Fibroblast of gingiva (primary cell): ENCODE results near the gene GABRB1.

Source experiments
- DNase-seq: peaks from one replicate; pipeline ENCODE4 v3.0.0-alpha.2; 2011; ENCODE audit warnings: low read depth

The GABRB1 gene

DNA sequence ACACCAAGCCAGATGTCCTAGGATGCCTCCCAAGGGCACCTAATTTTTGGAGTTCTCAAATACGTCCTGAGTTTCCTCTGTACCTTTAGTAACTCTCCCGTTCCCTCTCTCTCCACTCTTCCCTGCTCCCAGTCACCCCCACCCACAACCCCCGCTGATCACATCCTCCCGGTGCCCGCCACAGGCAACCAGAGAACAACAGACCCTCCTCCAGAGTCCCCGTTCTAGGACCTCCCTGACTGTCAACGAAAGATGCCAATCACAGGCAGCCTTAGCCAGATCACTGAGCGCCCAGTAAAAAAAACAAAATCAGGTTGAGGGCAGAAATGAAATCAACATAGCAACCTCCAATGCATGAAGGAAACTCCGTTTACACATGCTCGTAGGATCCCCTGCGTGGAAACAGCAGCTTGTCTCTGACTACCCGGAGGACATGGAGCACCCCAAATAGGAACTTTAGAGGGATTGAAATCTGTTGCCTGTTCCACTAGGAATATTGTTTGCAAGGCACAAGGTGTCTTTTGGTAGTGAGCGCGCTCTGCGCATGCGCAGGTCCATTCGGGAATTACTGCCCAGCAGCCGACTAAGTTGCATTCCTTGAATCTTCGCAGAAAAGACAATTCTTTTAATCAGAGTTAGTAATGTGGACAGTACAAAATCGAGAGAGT, at the start of gene GABRB1:
Gene GABRB1 (plus strand): TSS at position 557 of the 668 bp plus-strand sequence.
- peak; percentile 7 for DNase-seq

DNA sequence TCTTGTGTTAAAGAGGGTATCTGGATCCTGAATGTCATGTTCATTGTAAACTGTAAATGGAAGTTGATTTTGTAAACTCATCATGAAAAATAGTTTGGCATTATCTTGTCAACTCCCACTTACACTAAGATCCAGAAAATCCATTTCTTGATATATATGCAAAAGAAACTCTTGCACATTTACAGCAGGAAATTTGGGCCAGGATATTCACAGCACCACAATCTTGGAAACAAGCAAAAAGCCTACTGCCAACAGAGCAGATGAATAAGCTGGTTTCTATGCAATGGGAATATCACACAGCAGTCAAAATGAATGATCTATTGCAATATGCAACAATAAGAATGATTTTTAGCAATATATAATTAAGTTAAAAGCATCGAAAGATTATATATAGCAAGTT, 46.6 kb upstream of the GABRB1 start:
- DNase-seq: no peak

DNA sequence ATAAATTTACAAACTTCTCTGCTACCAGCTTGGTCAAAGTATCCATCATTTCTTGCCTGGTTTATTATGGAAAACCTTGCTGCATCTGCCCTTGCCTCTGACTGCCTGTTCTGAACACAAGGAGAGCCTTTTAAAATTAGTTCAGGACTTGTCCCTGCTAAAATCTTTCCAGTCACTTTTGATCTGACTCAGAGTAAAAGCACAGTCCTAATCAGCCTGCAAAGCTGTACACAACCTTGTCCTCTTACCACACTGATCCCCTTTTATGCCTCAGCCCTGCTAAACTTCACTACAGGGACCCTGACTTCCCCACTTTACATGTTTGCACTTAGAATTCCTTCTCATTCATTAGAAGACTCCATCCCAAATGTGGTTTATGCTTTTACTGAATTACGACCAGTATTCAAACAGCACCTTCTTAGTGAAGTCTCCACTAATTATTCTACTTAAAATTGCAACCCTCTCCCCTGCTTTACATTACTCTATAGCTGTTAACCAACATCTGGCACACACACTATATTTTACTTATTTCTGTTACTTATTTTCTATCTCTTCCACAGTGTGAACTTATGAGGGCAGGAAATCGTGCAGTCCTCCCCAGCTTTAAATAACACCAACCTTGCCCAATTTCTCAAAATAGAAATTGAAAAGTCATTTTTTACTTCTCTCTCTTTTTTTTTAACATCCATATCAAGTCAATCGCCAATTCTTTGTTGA, 44.3 kb upstream of the GABRB1 start:
- no peak for DNase-seq

DNA sequence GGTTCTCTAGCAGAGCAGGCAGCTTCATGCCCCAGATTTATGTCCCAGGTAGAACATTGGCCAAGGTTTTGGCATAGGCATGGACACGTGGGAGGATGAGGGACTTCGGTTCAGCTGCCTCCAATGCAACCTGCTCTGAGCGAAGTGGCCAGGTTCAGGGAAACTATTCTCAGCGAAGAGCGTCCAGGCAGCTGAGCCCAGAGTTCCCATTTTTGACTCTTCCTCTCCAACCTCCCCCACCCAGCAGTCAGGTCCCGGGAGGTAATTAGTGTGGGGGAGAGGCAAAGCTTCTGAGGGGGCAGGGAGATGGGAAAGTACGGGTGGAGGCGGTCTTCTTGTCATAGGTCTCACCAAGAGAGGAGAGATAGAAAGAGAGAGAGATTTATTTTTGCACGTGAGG, 39.0 kb upstream of the GABRB1 start:
- no peak for DNase-seq

DNA sequence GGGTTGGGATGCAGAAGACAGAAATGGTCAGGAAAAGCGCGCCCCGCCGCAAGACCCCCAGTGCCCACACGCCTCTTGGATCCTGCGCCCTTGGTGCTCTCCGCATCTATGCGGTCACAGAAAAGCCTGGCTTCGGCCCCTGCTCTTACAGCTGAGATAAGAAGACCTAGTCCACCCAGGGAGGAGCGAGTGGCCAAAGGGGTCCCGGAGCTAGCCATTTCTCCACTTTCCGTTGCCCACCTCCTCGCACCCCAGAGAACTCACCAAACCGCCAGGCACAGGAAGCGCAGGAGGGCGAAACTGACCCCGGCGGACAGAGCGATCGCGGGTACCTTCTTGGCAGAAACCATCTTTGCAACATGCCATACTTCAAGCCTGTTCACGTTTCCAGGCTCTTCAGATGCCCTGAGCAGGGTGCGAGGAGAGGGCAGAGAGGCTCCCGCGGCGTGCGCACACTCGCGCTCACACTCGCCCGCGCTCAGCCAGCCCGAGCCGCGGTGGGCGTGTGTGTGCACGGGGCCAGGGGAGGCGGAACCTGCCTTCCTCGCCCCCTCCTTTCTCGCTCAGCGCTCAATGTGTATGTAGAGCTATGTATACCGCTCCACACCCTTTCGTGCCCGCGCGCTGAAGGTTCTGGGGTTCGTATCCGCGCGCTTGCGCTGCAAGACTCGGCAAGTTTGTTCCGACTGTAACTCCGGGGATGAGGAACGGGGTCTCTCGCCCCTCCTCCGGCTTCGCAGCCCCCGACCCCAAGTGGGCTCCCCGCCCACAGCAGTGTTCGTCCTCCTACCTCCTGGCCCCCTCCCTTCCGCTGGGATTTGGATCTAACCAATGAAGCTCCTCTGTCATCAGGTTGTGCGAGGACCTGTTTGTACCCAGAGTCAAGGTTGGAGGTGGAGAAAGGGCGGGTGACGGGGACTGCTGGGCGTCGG, 38.0 kb upstream of the GABRB1 start, which contains the start of gene GABRA4:
Gene GABRA4 (minus strand): TSS at position 507 of the 932 bp plus-strand sequence. CDS start 157 bp downstream, at position 350.
- DNase-seq: no peak

DNA sequence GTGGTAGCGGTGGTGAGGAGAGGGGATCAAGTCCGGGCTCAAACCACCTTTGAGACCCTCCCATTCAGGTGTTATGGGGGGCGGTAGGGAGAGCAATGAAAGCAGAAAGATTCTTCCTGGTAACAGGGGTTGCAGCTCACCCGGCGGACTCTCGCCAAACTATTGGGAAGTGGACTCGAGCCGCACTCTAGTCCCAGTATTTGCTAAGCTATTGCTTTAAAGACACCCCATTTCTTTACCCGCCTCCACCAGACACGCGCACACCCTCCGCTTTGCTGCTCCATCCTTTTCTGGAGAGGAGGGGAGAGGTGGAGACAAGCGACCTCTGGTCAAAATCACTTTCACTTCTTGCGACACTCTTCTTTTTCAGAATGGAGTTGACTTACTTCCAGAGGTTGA, 37.4 kb upstream of the GABRB1 start:
- DNase-seq: no peak

DNA sequence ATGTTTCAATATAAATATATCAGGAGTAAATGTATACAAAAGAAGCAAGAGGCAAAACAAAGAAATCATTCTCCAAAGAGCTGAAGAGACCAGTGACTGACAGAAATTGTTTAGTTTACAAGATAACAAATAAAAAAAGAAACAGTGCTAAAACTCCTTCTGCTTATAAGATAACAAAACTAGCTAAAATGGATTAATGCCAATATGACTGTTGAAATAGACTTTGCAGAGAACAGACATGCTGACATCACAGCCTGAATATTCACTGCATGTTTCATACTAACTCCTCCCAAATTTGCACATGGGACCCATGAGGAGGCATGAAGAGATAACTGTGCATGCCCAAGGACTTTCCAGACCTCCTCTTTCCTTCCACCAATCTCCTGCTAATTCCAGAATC, 31.8 kb upstream of the GABRB1 start:
- no peak for DNase-seq

DNA sequence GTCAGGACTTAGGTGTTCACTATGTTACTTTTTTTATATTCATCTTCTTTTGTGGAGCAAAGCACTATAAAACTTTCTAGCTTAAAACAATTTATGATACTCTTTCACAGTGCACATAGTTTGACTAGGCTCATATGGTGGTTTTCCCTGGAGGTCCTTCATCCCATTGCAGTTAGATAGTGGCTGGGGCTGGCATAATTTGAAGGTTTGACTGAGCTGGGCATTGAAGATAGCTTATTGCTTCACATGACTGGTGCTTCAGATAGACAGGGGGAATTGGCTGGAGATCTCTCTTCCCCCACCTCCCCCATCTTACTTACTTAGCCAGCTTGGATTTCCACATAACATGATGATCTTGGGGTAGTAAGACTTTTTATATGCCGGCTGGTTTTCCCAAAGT, 31.0 kb upstream of the GABRB1 start:
- no peak for DNase-seq

DNA sequence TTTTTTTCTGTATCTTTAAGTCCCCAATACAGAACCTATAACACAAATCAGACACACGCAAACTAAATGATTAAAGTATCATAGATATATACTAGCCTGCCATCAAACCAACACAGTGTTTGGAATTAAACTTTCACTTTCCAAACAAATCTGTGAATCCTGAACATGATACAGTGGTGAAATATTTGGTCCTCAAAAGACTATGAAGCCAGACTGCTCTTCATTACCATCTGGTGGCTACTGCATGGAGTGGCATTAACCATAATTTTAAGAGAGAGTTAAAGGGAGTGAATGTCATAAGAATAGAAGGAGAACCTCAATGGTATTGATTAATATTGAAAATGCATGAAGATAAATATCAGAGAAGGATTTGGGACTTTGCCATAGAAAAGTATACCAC, 28.8 kb upstream of the GABRB1 start:
- peak; percentile 4 for DNase-seq

DNA sequence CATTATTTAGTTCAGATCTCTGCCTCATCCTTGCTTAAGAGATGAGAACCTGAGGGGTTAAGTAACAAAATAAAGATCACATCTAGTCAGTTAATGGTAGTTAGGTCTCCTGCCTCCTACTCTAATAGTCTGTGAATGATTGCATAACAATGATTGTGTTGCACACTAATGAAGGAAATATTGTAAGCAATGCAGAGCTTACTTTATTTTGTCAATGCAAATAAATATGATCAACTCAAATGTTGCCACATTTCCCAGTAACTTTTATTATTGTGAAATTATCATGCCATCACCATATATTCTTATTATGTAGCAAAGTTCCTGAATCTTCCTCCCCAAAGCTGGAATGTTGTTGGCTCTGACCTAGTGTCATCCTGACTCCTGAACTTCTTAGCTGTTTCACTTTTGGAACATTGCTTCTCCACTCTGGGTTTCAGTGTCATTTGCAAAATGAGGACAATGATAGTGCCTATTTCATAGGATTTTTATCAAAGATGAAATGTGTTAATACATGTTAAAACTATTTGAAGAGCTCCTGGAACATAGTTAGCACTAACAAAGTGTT, 20.9 kb upstream of the GABRB1 start:
- no peak for DNase-seq

DNA sequence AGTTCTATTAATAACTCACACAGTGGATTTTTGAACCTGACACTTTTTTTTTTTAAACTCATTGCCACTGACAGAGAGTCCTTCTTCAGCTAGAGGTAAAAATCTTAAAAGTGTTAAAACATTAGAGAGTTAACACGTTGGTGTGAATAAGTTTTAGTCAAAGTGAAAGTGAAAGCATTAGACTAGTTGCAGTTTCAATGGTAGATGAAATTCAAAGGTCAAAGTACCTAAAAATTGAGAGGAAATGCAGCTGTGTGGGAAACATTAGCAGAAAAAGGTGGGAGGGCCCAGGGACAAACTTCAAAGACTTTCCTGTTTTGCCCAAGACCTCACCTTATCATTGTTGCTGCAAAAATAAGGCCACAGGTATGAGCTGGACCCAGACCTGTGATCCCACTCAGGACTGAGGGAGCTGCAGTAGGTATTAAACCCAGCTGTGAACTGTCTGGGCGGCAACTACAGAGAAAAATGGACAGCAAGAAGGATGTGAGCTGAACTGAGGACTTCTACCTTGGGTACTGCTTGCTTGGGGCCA, 20.4 kb upstream of the GABRB1 start:
- DNase-seq: no peak

DNA sequence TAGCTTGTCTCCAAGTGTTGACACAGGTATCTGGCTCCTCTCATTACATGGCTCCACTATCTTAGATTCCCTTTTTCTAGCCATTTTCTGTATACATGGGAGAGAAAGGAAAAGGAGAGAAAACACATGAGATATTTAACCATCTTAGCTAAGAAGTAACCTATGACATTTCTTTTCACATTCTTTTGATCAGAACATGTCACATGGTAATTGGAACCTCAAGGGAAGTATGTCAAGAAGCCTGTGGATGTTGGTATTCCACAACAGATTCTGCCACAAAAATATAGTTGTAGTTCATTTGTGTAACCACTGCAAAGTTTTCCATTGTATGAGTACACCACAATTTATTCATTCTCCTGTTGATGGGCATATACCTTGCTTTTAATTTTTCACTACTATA, 18.7 kb upstream of the GABRB1 start:
- DNase-seq: no peak

DNA sequence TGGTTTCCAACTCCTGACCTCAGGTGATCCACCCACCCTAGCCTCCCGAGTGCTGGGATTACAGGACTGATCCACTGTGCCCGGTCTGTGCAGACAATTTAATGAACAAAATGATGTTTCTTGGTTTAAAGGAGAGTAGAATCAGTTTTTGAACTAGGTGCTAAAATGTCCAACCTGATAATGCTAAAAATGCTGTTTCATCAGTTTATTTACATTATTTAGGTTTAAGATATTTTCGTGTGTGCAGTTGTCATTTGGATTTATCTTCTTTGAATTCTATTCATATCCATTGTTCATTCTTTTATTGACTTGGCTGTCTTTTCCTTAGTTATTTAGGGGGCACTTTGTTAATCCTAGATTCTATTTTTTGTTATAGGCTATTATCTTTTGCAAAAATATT, 18.0 kb upstream of the GABRB1 start:
- DNase-seq: no peak

DNA sequence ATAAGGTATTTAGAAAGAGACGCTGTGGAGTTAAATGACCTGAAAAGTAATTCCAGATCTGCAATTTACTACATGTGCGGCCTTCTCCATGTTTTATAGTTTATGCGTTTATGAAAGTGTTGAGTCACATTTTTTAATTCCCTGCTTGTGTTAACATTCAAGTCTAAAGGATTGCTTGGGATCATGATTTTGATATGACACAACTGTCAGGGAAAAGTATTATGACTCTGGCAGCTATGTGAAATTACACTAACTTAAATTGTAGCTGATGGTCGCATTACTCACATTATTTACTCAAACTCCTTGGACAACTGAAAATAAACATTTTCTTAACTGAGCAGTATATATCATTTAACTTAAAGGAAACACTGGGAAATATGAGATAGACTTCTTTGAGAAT, 14.3 kb upstream of the GABRB1 start:
- DNase-seq: no peak

DNA sequence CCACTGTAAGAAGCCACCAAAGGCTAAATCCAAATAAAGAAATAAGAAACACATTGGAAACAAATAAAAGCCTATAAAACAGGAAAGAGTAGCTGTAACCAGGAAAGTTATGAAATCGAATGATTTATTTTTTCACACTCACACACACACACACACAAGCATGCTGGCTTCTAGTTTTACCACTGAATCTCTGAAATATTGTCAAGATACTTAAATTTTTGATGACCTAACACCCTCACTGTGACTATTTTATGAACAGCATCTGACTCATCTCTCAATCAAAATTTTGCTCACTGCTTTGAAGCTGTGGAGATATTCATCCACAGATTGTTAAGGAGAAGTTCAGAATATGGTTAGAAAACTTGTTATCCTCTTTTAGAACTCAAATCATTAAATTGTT, 13.9 kb upstream of the GABRB1 start:
- DNase-seq: no peak

DNA sequence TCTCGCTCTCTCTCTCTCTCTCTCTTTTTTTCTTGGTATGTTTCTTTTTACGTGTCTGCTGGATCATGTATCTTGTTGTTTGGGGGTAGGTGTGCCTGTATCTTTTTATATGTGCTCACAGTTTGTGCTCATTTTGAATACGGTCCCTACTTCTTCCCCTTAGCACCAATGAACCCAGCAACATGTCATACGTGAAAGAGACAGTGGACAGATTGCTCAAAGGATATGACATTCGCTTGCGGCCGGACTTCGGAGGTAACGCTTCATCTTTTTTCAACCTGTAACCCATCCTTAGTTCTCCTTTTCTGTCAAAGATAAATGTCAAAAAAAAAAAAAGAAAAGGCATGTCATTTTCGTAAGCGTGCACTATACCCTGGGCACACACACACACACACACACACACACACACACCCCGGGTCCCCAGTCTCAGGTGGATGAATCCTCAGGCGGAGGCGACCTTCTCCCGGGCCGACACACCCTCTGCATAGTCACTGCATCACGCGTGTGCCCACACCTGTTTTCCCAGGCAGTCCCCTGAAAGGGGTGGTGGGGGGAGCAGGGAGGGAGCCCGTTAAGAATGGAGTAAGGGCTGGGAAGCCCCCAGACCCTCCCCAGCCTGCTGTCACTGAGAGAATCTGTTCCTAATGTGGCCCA, 511 bp downstream of the GABRB1 start:
- DNase-seq: no peak

DNA sequence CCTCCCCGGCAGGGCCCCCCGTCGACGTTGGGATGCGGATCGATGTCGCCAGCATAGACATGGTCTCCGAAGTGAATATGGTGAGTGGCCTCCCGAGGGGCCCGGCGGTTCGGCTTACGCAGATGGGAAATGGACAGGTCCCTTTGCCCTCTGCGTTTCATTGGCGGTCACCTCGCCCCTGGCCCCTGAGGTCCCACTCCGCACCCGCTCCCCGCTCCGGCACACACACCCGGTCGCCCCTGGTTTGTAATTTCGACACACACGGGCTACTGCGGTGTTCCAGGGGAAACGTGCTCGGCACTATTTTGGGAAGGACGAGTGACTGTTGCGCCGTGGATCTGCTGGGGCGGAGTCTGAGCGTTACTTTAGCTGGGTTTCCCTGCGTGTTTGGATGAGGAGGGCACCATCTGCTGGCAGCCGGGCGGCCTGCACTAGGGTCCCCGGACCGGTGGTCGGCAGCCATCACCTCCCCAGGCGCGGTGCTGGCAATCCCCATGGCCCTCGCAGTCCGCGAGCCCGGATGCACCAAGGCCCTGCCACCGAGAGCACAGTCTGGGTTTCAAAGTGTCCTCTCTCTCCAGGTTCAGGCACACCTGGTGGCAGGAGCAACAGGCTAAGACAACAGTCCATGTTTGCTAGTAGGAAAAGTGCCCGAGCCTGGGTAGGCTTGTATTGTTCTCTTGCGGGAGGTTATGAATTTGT, 1.2 kb downstream of the GABRB1 start:
- peak; percentile 16 for DNase-seq

DNA sequence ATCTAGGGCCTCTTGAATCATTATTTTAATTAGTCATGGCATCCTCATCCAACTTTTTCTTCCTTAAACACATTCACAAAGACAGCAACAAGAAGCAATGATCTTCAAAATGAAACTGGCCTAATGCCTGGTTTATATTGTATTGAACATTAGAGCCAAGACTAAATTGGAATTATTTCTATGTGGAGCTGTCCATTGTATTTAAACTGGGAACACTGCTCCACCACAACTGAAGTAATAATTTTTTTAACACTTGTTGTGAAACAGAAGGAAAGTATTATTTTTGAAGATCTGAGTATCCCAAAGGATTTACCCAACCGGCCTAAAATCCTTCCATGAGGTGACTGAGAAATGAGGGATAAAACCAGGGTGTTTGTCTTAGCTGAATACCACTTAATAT, 6.9 kb downstream of the GABRB1 start:
- DNase-seq: no peak

DNA sequence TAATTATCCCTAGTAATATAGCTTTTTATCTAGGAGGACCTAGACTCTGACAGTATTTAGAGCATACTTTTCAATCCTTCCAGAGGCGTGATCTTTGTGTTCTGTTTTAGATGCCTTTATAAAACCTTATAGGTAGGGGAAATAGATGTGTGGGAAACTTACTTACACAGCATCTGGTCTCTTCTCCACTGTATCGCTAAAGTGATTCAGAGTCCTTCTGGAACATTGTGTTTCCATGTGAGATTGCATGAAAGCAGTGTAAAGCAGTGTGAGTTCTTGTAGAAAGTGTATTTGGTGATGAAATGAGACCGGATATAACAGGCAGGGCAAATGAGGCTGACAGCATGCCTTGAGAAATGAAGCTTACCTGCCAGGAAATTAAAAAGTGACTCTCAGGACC, 9.5 kb downstream of the GABRB1 start:
- DNase-seq: no peak

DNA sequence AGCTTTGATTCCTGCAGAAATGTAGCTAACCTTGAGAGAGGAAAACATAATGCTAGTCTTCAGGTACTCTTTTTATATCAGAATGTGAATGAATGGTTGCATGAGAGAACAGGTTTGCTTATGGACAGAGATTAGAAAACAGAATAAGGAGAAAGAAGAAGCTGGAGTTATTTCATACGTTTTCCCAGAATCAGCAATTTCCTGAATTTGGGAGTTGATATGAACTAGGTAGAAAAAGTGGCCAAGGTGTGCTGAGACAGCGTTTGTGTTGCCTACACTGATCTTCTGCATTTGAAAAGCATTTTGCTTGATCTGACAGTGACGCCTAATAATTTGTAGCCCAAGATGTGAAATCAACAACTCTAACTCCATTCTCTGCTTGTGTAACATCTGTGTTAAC, 12.5 kb downstream of the GABRB1 start:
- DNase-seq: no peak

DNA sequence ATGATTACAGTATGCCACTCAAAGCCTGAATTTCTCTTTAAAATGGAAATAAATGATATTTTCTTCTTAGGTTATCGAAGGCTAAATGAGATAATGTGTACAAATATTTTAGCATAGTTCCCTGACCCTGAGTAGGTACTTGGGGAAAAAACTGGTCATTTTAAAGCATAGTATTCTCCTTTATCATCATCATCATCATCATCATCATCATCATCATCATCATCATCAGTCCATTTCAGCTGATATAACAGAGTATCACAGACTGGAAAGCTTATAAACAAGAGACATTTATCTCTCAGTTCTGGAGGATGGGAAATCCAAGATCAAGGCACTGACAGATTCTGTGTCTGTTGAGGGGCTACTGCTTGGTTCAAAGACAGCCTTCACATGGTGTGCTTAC, 13.9 kb downstream of the GABRB1 start:
- DNase-seq: no peak
